ENCODE data around the gene TCF25.

DNA sequence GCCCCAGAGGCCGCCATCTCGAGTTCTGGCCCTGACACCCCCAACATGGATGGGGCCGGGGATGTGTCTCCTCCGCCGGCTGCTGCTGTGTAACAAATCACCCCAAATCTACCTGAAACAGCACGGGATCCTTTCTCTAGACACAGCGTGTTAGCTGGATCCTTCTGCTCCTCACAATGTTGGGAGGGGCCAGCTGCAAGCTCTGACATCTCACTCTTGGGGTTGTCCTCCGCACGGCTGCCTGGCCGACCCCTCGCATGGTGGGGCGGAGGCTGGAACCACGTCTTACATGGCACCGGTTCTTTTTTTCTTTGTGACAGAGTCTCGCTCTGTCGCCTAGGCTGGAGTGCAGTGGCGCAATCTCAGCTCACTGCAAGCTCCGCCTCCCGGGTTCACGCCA, 63.6 kb downstream of the TCF25 start:
- TF ChIP-seq, protein P1, sequence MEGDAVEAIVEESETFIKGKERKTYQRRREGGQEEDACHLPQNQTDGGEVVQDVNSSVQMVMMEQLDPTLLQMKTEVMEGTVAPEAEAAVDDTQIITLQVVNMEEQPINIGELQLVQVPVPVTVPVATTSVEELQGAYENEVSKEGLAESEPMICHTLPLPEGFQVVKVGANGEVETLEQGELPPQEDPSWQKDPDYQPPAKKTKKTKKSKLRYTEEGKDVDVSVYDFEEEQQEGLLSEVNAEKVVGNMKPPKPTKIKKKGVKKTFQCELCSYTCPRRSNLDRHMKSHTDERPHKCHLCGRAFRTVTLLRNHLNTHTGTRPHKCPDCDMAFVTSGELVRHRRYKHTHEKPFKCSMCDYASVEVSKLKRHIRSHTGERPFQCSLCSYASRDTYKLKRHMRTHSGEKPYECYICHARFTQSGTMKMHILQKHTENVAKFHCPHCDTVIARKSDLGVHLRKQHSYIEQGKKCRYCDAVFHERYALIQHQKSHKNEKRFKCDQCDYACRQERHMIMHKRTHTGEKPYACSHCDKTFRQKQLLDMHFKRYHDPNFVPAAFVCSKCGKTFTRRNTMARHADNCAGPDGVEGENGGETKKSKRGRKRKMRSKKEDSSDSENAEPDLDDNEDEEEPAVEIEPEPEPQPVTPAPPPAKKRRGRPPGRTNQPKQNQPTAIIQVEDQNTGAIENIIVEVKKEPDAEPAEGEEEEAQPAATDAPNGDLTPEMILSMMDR (IDR thresholded peaks at IDR 0.05): no peak
- TF ChIP-seq EP300 (IDR thresholded peaks at IDR 0.05): no peak
- TF ChIP-seq POLR2A (IDR thresholded peaks at IDR 0.05): no peak
- TF ChIP-seq POLR2AphosphoS5 (IDR thresholded peaks at IDR 0.05): no peak
